ENCODE results near the gene TMEM185A. TPM values are rescaled to one million over a fixed set of nuclear protein-coding genes. Genes with fewer than 3 reads are reported as not detected.

The TMEM185A gene
- total RNA-seq, 1 experiment from 2014 or later, result 15.2 TPM

GRCh38 chrX:149571770-149572169 lies 59.8 kb downstream of the TMEM185A start:
- no peak for ATAC-seq
- intact Hi-C loops (cut with micrococcal nuclease), result no loop called here
- ChIA-PET POLR2A (no interaction called here), CTCF (no interaction called here), RAD21 (ENCODE audit: low non-redundant PET in 1 of 2, low total read pairs in 2 of 2, uncharacterized antibody in 2 of 2, unreplicated experiment in 2 of 2) (no interaction called here)
- BruUV-seq (replicated peaks), result no TSS peak
- no peaks in the 10 kb centered on the region for H3K9me3 ChIP-seq (ENCODE audit: control insufficient read depth in 1 of 2, insufficient read depth in 1 of 2, low read depth in 1 of 2, low read length in 2 of 2)
- no peak overlapping the region for H3K9ac ChIP-seq (ENCODE audit: low read length)
- H3K27me3 ChIP-seq (ENCODE audit: insufficient read depth, low read length), result no peaks in the 10 kb centered on the region
- H2AFZ ChIP-seq (ENCODE audit: low read depth, low read length, poor library complexity, severe bottlenecking), result no peak overlapping the region
- no peaks in the 10 kb centered on the region for H3K4me1 ChIP-seq (ENCODE audit: control insufficient read depth in 1 of 2, insufficient read depth in 2 of 2, low read length in 2 of 2)
- no peak for DNase-seq (ENCODE audit: low read depth, low spot score)
- no peaks in the 10 kb centered on the region for H3K36me3 ChIP-seq (ENCODE audit: control insufficient read depth in 1 of 2, insufficient read depth in 2 of 2, low read length in 2 of 2)
- no peaks in the 10 kb centered on the region for H3K79me2 ChIP-seq (ENCODE audit: insufficient read depth, low read length)
- no peaks in the 10 kb centered on the region for H4K20me1 ChIP-seq (ENCODE audit: insufficient read depth)
- H3K9me2 ChIP-seq (ENCODE audit: insufficient read depth), result no peaks in the 10 kb centered on the region
- H3K4me3 ChIP-seq (replicated peaks in 1 of 2; ENCODE audit: low read depth in 1 of 2, low read length in 2 of 2), result no peak overlapping the region
- H3K27ac ChIP-seq (ENCODE audit: low read depth, low read length), result no peak overlapping the region
- no peak overlapping the region for H3K4me2 ChIP-seq (ENCODE audit: low read length)
- TF ChIP-seq SP1 (IDR thresholded peaks at IDR 0.05; ENCODE audit: low read depth), result no peak
- TF ChIP-seq YY1 (IDR thresholded peaks at IDR 0.05; ENCODE audit: extremely low read depth, insufficient replicate concordance, low read depth, low read length), result no peak
- TF ChIP-seq POLR2A (IDR thresholded peaks at IDR 0.05; ENCODE audit: borderline replicate concordance, extremely low read depth, insufficient read depth, insufficient read length), result no peak
- no peak for TF ChIP-seq CTCF (IDR thresholded peaks at IDR 0.05 in 2 of 3, conservative IDR thresholded peaks at IDR 0.05 in 1 of 3; ENCODE audit: borderline replicate concordance in 1 of 3, insufficient read depth in 1 of 3, low read depth in 2 of 3, low read length in 2 of 3)
- TF ChIP-seq MAX (IDR thresholded peaks at IDR 0.05), result no peak
- TF ChIP-seq ZBTB33 (IDR thresholded peaks at IDR 0.05; ENCODE audit: extremely low read depth, insufficient replicate concordance, low read length), result no peak
- TF ChIP-seq CBX3 (IDR thresholded peaks at IDR 0.05; ENCODE audit: low read depth), result no peak
- no peak for TF ChIP-seq EZH2phosphoT487 (IDR thresholded peaks at IDR 0.05; ENCODE audit: borderline replicate concordance)
- no peak for TF ChIP-seq ELF1 (IDR thresholded peaks at IDR 0.05; ENCODE audit: borderline replicate concordance, low read depth)
- no peak for TF ChIP-seq FOSL1 (IDR thresholded peaks at IDR 0.05; ENCODE audit: low read depth)
- TF ChIP-seq TCF7L2 (IDR thresholded peaks at IDR 0.05; ENCODE audit: borderline replicate concordance, extremely low read depth, insufficient read depth, insufficient read length), result no peak
- no peak for TF ChIP-seq EGR1 (IDR thresholded peaks at IDR 0.05; ENCODE audit: low read depth)
